Esophagus squamous epithelium (tissue), 4 donors: Measurements from ENCODE around the gene CARMIL3.

ENCODE experiments used
- CTCF ChIP-seq, 6 experiments: fragments of 450-650 bp in 4 of 6; fragments of 200-600 bp in 2 of 6; sonication (generic) in 2 of 6; IDR thresholded peaks; one replicate each; pipeline ENCODE4 v1.5.1; 2016 to 2019; ENCODE audit warnings: antibody characterized with exemption in 6 of 6, mild to moderate bottlenecking in 4 of 6, moderate library complexity in 4 of 6
- POLR2A ChIP-seq, 4 donors: fragments of 450-650 bp; IDR thresholded peaks; one replicate each; pipeline ENCODE4 v1.6.1; 2017; ENCODE audit warnings: antibody characterized with exemption in 4 of 4, mild to moderate bottlenecking in 4 of 4, moderate library complexity in 3 of 4

GRCh38 chr14:24113801-24114531 is 62.2 kb downstream of the CARMIL3 start:
- no peak for TF ChIP-seq CTCF (IDR thresholded peaks at IDR 0.05)
- TF ChIP-seq POLR2A (IDR thresholded peaks at IDR 0.05): peak in 2 of 4 donors; percentile 9 to 73
